Fibroblast of the conjunctiva (primary cell): ENCODE data around the gene BCS1L.

Experiments
- DNase-seq: peaks from one replicate; pipeline ENCODE4 v3.0.0-alpha.2; 2010; ENCODE audit warnings: low read depth

BCS1L gene, protein sequence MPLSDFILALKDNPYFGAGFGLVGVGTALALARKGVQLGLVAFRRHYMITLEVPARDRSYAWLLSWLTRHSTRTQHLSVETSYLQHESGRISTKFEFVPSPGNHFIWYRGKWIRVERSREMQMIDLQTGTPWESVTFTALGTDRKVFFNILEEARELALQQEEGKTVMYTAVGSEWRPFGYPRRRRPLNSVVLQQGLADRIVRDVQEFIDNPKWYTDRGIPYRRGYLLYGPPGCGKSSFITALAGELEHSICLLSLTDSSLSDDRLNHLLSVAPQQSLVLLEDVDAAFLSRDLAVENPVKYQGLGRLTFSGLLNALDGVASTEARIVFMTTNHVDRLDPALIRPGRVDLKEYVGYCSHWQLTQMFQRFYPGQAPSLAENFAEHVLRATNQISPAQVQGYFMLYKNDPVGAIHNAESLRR

GRCh38 chr2:218659258-218659987 is at the start of gene BCS1L, which contains the start of gene ZNF142:
TSS of gene BCS1L (plus strand) at chr2:218659683. CDS start at chr2:218660988, 1,305 bp downstream.
TSS of gene ZNF142 (minus strand) at chr2:218659623. CDS start at chr2:218656429, 3,194 bp downstream.
- DNase-seq = peak; percentile 73

DNA sequence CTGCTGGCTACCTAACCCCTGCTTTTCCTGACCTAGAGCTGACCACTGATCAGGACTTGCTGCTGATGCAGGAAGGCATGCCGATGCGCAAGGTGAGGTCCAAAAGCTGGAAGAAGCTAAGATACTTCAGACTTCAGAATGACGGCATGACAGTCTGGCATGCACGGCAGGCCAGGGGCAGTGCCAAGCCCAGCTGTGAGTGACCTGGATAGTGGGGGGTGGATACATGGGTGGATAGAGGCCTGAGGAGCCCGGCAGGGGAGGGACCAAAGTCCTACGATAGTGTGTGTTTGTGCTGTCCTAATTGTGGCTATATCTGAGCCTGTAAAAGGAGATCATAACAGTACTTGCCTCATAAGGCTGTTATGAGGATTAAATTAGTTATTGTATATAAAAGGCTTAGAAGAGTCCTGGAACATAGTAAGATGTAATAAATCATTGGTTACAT is 43.6 kb upstream of the BCS1L start:
- DNase-seq = no peak

GRCh38 chr2:218618102-218618860 is 41.2 kb upstream of the BCS1L start:
- DNase-seq = no peak

GRCh38 chr2:218621007-218621406 is 38.5 kb upstream of the BCS1L start:
- DNase-seq = no peak

- no peak for DNase-seq
These were observed 36.7 kb upstream of the BCS1L start for GRCh38 chr2:218622606-218623365.

DNA sequence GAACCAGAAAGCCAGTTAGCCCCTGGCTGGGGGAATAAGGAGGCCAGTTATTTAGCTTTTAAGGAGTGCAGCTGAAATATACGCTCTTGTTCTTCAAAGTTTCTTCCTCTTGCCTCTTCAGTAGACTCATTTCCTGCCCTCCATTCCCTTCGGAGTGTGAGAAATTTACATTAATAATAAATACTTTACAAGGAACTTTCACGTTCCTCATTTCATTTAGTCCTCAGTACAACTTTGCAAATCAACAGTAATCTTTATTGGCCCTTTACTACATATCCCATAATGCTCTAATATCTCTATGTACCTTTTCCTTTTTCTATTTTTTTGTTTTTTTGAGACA is 36.1 kb upstream of the BCS1L start:
- DNase-seq = no peak

DNA sequence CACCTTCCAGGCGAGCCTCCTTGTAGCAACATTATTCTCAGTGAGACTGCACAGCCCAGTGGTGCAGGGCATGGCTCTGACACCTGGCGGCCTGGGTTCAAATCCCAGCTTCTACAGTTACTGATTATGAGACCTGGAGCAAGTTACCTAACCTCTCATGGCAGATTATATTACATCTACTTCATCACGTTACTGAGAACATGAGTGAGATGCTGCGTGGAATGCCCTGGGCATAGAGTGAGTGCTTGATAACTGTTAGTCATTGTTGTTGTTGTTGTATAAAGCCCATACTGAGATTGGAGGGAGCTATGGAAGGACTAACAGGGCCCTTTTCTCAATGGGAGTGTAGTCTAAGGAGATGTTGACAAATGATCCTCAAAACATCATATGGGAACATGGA is 33.1 kb upstream of the BCS1L start:
- DNase-seq = no peak

GRCh38 chr2:218627939-218628338 is 31.5 kb upstream of the BCS1L start:
- DNase-seq = no peak

DNA sequence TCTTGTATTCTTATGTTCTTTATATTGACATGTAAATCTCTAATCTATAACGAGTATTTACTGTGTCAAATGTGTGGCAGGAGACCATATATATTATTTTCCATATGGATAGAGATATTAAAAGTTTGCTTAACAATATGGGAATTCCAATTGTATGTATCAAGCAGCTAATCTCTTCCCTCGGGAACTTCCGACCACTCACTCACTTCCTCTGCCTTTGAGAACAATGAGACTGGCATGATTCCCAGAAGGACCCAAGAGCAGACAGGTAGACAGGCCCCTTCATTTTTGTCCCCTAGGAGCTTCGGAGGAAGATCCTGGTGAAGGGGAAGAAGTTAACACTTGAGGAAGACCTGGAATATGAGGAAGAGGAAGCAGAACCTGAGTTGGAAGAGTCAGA is 27.6 kb upstream of the BCS1L start:
- no peak for DNase-seq

GRCh38 chr2:218635719-218636118 is 23.8 kb upstream of the BCS1L start:
- no peak for DNase-seq

GRCh38 chr2:218638372-218638771 is 21.1 kb upstream of the BCS1L start:
- no peak for DNase-seq

DNA sequence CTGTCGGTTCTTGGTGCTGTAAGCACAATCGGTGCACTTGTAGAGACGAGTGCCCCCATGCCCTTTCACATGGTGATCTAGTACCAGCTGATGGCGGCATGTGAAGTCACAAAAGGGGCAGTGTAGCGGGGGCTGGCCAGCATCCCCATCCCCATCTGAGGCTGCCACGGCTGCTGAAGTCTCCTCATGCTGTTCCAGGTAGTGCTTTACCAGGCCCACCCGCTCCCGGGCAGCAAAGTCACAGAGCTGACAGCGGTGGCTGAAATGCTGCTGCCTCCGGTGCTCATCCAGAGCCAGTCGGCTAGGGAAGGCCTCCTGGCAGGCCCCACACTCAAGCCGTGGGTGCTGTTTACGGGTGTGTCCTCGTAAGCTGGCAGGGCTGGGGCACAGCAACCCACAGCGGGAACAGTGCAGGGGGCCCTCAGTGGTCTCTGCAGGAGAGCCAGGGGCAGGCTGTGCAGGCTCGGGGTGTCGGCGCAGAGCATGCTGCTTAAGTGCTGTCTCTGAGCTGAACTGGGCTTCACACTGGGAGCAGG is 17.3 kb upstream of the BCS1L start:
- no peak for DNase-seq

- DNase-seq = no peak
These were observed 16.7 kb upstream of the BCS1L start for GRCh38 chr2:218642786-218643185.

DNA sequence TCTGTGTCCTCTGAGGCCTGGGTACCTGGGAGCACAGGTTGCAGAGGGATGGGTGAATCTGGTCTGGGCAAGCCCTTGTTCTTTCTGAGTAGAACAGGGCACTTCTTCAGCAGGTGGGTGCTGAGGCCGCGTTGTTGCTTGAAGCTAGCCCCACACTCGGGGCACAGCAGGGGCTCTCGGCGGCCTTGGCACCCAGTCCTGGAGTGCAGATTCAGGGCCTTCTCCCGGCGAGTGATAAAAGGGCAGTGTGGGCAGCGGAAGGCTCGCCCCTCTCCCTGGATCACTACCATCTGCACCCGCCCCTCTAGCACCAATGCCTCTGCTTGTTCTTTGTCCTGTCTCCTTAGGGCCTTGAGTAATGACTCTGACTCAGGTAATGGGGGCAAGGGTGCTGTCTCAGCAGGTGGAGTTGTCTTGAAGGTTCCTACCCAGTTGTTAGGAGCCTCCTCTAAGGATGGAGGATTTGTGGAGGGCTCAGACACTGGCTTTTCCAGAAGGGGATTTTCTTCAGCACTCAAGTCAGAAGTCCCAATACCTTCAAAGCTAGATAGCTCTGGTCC is 15.7 kb upstream of the BCS1L start:
- DNase-seq = no peak

- DNase-seq = no peak
These were observed 14.8 kb upstream of the BCS1L start for GRCh38 chr2:218644721-218645120.

GRCh38 chr2:218645126-218645525 is 14.4 kb upstream of the BCS1L start:
- DNase-seq = no peak

DNA sequence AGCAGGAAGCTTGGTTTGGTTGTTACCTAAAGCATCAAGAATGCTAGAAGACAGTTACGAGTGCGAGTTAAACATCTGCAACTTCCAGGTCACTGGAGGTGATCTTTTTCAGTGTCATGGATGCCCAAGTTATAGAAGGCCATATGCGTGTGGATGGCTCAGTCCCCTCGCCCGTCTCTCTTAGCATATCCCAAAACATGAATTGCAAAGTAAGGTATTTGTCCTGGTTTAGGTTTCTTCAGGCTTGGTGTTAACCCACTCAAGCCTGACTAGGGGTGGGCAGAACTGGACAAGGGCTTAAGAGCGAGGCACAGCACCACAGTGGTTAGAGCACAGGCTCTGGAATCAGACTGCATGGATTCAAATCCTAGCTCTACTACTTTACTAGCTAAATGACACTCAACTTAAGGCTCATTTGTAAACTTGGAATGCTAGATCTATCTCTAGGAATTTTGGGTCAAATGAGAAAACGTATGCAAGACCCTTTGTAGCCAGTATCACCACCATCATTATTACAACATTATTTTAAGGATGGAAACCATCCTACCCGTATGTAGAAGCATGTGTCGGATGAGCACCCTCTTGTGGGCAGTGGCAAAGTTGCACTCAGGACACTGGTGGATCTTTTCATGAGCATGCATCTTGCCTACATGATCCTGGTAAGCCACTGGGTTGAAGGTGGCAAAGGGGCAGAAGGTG is 11.2 kb upstream of the BCS1L start:
- DNase-seq = peak; percentile 61

DNA sequence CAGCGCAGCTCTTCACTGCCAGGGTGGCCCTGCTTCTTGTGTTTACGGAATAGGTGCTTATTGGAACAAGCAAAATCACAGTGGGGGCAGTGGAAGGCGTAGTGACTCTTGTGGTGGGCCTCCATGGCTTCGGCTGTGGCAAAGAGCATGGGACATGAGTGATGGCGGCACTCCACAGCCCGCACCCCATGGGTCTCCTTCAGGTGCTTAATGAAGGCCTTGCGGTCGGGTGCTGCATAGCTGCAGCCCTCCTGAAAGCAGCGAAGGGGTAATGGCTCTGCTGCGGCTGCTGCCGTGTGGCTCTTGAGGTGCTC is 10.7 kb upstream of the BCS1L start:
- no peak for DNase-seq

DNA sequence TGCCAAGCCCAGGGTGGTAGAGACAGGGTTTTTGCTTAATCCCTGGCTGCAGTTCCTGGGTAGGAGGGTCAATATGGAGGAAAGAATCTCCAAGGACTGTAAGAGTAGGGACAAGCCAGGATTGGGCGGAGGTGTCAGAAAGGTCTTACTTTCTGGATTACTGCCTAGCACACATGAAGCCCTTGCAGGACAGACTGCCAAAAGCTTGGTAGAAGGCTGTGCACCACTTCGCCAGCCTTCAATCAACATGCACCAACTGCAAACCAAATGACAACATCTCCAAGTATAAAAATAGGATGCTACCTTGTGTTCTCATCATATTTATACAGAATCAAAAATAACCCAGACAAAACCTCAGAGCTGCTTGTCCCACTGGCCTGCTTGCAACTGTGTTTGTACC is 3.7 kb upstream of the BCS1L start:
- DNase-seq = no peak

DNA sequence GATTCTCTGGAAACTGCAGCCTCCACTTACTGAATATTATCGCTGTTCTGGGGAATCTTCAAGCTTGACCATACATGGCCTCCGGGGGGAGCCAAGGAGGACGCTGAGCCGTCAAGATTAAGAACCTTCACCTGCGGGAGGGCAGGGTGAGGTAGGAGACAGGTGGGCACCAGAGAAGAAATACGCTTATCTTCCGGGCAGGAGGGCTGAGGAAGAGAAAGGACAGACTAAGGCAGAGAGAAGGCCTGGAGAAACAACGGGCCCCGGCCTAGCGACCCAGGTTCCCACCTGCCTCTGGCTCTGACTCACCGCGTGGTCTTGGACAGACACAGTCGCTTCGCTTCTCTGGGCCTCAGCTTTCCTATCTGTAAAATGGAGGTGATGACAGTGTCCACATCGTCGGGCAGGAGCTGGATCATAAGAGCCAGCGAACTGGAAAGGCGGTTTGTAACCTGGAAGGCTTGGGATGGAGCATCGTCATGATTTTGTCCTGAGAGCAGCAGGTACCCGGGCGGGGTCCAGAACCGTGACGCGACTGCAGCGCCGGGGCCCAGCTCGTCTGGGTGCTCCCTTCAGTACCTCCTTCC is 719 bp upstream of the BCS1L start:
- peak; percentile 8 for DNase-seq
